GM12873 (cell line): Measurements from ENCODE around the gene ERC1.

ENCODE experiments used
- TF ChIP-seq, protein P1 (sequence below): IDR thresholded peaks from 2 replicates; pipeline ENCODE4 v1.5.1; 2012; ENCODE audit warnings: low read depth, mild to moderate bottlenecking, moderate library complexity, low read length, control low read depth; ENCODE audit not compliant: insufficient read depth; ENCODE audit errors: missing control alignments

Gene ERC1

DNA sequence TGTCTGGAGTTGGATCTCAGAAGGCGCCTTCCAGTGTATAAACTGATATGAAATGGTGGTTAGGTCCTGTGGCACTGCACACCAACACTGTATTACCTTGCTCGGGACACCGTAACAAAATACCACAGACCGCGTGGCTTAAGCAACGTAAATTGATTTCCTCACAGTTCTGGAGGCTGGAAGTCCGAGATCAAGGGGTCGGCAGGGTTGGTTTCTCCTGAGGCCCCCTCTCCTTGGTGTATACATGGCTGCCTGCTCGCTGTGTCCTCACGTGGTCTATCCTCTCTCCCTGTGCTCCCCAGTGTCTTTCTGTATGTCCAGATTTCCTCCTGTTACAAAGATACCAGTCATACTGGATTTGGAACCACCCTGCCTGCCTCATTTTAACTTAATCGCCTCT is 475.0 kb downstream of the ERC1 start:
- TF ChIP-seq, protein P1, sequence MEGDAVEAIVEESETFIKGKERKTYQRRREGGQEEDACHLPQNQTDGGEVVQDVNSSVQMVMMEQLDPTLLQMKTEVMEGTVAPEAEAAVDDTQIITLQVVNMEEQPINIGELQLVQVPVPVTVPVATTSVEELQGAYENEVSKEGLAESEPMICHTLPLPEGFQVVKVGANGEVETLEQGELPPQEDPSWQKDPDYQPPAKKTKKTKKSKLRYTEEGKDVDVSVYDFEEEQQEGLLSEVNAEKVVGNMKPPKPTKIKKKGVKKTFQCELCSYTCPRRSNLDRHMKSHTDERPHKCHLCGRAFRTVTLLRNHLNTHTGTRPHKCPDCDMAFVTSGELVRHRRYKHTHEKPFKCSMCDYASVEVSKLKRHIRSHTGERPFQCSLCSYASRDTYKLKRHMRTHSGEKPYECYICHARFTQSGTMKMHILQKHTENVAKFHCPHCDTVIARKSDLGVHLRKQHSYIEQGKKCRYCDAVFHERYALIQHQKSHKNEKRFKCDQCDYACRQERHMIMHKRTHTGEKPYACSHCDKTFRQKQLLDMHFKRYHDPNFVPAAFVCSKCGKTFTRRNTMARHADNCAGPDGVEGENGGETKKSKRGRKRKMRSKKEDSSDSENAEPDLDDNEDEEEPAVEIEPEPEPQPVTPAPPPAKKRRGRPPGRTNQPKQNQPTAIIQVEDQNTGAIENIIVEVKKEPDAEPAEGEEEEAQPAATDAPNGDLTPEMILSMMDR, result no peak

DNA sequence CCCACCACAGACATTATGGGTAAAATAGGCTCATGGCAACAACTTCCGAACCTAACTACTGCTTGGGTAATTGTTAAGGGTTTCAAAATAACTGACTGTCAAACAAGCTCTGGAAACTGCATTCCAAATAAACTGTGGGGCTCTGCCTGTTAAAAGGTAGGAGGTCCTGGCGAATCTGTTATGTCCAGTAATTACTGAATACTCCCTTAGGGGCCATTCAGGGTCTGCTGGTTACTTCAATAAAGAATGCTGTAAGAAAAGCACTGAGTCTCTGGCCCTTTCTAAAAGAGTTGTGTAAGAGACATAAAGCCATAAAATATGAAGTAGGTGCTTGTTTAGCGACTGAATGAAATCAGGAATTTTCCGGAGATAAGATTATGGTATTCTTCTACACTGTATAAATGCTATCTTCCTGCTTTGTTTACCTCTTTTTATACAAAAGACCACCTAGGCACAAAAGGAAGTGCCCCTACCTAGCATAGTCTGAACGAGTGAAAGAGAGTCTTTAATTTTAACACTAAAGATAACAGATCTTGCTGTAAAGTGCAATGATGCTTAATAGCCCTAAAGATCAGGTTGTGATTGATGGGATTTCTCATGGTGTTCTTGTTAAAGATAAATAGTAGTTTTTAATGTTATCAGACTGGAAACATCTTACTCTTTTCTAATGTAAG is 475.6 kb downstream of the ERC1 start:
- TF ChIP-seq, protein P1, result no peak

DNA sequence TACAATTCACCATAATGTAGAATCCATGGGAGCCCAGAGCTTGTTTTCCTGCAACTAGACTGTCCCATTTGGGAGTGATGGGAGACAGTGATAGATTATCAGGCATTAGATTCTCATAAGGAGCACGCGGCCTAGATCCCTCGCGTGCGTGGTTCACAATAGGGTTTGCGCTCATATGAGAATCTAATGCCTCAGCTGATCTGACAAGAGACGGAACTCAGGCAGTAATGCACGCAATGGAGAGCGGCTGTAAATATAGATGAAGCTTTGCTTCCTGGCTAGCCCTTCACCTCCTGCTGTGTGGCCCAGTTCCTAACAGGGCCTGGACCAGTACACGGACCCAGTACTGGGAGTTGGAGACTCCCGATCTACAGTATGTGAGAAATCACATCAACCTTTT is 476.7 kb downstream of the ERC1 start:
- TF ChIP-seq, protein P1, result no peak

DNA sequence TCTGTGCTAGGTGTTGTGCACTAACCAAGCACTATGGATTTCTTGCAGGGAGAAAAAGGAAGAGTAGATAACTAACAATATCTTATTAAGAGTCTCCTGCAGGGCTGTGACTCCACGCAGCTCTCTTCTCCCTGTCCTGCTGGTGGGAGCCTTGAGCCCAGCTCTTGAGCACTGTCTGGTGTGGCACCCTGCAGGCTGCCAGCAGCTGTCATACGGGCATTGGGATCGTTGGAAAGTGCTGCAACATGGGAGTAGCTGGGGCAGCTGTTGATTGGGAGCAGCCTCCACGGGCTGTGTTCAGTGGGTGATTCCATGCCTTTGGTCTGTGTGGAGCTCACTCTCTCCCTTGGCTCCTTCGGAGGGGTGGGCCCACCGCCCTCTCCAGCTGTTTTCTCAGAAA is 478.0 kb downstream of the ERC1 start:
- TF ChIP-seq, protein P1, result no peak

DNA sequence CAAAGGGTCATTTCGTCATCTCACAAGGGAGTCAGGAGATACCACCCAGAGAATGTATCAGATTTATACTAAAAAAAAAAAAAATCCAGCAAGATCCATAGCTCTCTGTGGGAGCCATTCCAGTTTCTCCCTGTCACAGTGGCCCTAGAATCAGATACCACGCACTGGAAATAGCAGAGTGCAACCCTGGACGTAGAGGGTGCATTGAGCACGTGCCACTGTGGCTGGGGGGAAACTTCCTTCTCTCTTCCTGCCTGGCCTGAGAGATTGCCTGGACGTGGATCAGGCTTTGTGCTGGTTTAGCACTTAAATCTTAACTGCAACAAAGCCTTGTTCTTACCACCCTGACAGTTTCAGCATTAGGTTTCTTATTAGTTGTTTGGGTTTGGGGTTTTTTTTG is 479.0 kb downstream of the ERC1 start:
- TF ChIP-seq, protein P1, result no peak

DNA sequence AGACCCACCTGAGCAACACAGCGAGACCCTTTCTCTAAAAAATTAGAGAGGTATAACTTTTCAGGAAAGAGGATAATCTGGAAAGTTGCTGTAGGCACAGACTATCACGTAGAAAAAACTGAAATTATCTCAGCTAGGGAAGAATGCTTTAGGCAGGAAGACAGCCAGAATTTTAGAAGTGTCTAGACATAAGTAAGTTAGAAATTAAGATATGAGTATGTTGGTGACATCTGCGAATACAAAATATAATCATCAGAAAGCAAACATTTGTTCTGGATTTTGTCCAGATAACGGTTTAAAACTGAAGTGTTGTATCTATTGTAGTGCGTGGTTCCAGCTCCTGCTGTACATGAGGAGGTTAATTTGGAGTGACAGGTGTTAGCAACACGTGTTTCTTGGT is 480.2 kb downstream of the ERC1 start:
- TF ChIP-seq, protein P1, result no peak

DNA sequence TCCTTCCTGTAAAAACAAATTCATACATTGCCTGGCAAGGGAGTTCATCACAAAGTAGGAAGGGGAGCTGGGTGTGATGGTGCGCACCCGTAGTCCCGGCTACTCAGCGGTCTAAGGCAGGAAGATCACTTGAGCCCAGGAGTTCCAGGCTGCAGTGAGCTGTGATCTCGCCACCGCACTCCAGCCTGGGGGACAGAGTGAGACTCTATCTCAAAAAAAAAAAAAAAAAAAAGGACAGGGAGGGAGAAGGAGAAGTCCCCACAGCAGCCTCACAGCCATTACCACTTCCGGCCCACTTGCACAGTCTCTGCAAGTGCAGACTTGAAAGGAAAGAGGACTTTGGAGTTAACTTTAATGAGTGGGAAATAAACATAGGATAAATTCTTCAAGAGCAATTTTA is 482.4 kb downstream of the ERC1 start:
- TF ChIP-seq, protein P1, result no peak

DNA sequence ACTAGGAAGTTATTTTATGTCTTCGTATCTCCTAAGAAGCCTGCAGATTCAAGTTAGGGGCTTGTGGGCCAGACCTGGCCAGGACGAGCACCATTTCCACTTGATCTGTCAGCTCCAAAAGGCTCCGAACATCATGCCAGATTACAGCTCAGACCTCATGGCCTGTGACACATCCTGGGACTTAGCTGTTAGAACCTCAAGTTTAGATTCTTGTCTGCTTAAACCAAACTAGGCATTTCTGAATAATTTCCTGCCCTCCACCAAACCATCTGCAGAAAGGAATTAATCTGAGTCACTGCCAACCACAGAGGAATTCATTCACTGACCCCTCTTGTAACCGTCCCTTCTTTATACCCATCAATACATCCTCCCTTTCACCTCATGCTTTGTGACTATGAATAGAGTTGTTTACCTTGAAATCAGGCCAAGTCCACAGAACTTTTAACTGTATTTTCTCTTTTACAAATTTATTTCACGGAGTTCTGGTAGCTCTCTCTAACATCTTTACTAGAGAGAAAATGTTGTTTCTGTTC is 483.1 kb downstream of the ERC1 start:
- TF ChIP-seq, protein P1, result no peak
